HEK293T (cell line): Measurements from ENCODE around the gene KRT35.

ENCODE experiments used
- ARNT ChIP-seq: fragments of 450-650 bp; IDR thresholded peaks from 2 replicates; pipeline ENCODE4 v1.6.1; 2017; ENCODE audit warnings: mild to moderate bottlenecking
- SP1 ChIP-seq: fragments of 450-650 bp; IDR thresholded peaks from 2 replicates; pipeline ENCODE4 v1.6.1; 2017

DNA sequence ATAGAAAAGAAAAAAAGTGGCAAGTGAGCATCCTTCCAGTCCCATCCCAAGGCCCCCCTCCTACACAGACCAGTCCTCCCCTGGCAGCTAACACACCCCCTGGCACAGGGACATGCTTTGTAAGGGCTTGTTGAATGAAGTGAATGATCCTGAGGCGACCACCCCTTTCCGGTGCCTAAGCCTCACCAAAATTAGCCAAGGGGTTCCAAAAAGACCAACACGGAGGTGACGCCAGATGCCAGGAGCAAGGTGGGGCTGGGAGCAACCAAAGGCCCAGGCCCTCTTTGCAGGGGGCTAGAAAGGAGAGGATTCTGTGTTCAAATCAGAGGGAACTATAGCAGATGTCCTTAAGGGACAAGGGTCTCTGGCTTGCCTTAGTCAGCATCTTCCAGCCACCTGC lies 5.5 kb downstream of the KRT35 start:
- TF ChIP-seq ARNT (no peak), SP1 (no peak)
